Uterus (tissue), 4 donors: ENCODE results near the gene TM9SF1. TPM values are rescaled to one million over a fixed set of nuclear protein-coding genes. Genes with fewer than 3 reads are reported as not detected.

Experiments used
- DNase-seq, 2 donors: peaks; one replicate each; pipeline ENCODE4 v3.0.0-alpha.2; 2019 to 2020
- H3K27ac ChIP-seq, 2 donors: fragments of 200-600 bp; sonication (generic); 1 replicate in 1 of 2; 2 replicates in 1 of 2; pipeline ENCODE4 v1.5.1; 2016 to 2018
- H3K27me3 ChIP-seq, 2 donors: fragments of 200-600 bp; sonication (generic); one replicate each; pipeline ENCODE4 v1.5.1; 2018 to 2019; ENCODE audit warnings: control low read depth in 1 of 2
- H3K36me3 ChIP-seq, 2 donors: fragments of 200-600 bp; sonication (generic); one replicate each; pipeline ENCODE4 v1.5.1; 2019; ENCODE audit warnings: control low read depth in 1 of 2
- H3K4me1 ChIP-seq, 2 donors: fragments of 200-600 bp; sonication (generic); one replicate each; pipeline ENCODE4 v1.5.1; 2018 to 2019; ENCODE audit warnings: control low read depth in 1 of 2
- H3K4me3 ChIP-seq, 2 donors: fragments of 200-600 bp; sonication (generic); 1 replicate in 1 of 2; 2 replicates in 1 of 2; pipeline ENCODE4 v1.5.1; 2018 to 2019; ENCODE audit warnings: mild to moderate bottlenecking in 1 of 2
- H3K9me3 ChIP-seq, 2 donors: fragments of 200-600 bp; sonication (generic); one replicate each; pipeline ENCODE4 v1.5.1; 2019; ENCODE audit warnings: control low read depth in 1 of 2
- POLR2A ChIP-seq, 2 donors: fragments of 450-650 bp; IDR thresholded peaks; one replicate each; pipeline ENCODE4 v1.6.1; 2016; ENCODE audit warnings: antibody characterized with exemption in 2 of 2, mild to moderate bottlenecking in 1 of 2, moderate library complexity in 1 of 2
- intact Hi-C: fragments of 100-400 bp; cut with DNase I; formaldehyde crosslinking; loops from one replicate; pipeline ENCODE4 v1.15.1; 2023; ENCODE audit warnings: low total_unique reads
- total RNA-seq, 4 donors: library from RNA; depleted of rRNA in 3 of 4; stranded (reverse); fragments of >200 nt in 3 of 4; gene quantifications; one replicate each; pipeline versions ENCODE4 v1.1.0 to v1.2.4, GENCODE V29; 2014 to 2023
- TF ChIP-seq, protein P1 (sequence below), 4 experiments: fragments of 200-600 bp in 2 of 4; fragments of 450-650 bp in 2 of 4; sonication (generic) in 2 of 4; IDR thresholded peaks; one replicate each; pipeline ENCODE4 v1.5.1; 2016 to 2019; ENCODE audit warnings: antibody characterized with exemption in 4 of 4, mild to moderate bottlenecking in 2 of 4, moderate library complexity in 1 of 4
- donor health status: DM: yes; HTN: yes; CAD: no.

Gene TM9SF1
- total RNA-seq, 4 donors from 2014 or later: 31.2 to 79.8 (median 52.4) TPM

- H3K9me3 ChIP-seq: no peaks in the 10 kb centered on the region
- H3K36me3 ChIP-seq: no peaks in the 10 kb centered on the region
- peak; percentile 50 to 81 for DNase-seq
- TF ChIP-seq, protein P1, sequence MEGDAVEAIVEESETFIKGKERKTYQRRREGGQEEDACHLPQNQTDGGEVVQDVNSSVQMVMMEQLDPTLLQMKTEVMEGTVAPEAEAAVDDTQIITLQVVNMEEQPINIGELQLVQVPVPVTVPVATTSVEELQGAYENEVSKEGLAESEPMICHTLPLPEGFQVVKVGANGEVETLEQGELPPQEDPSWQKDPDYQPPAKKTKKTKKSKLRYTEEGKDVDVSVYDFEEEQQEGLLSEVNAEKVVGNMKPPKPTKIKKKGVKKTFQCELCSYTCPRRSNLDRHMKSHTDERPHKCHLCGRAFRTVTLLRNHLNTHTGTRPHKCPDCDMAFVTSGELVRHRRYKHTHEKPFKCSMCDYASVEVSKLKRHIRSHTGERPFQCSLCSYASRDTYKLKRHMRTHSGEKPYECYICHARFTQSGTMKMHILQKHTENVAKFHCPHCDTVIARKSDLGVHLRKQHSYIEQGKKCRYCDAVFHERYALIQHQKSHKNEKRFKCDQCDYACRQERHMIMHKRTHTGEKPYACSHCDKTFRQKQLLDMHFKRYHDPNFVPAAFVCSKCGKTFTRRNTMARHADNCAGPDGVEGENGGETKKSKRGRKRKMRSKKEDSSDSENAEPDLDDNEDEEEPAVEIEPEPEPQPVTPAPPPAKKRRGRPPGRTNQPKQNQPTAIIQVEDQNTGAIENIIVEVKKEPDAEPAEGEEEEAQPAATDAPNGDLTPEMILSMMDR (IDR thresholded peaks at IDR 0.05): no peak
- H3K27me3 ChIP-seq: no peaks in the 10 kb centered on the region
- H3K27ac ChIP-seq: peak within 1 kb of the TSS in 1 of 2 donors; percentile 26
- intact Hi-C loops: no loop called here
- H3K4me3 ChIP-seq: peak within 1 kb of the TSS; percentile 25 to 27
- no peaks in the 10 kb centered on the region for H3K4me1 ChIP-seq
These were observed 23.6 kb downstream of the TM9SF1 start, which contains the start of gene REC8 for GRCh38 chr14:24171422-24172260. TSS of gene REC8 (plus strand) at chr14:24172080. CDS start at chr14:24172553, 473 bp downstream.

DNA sequence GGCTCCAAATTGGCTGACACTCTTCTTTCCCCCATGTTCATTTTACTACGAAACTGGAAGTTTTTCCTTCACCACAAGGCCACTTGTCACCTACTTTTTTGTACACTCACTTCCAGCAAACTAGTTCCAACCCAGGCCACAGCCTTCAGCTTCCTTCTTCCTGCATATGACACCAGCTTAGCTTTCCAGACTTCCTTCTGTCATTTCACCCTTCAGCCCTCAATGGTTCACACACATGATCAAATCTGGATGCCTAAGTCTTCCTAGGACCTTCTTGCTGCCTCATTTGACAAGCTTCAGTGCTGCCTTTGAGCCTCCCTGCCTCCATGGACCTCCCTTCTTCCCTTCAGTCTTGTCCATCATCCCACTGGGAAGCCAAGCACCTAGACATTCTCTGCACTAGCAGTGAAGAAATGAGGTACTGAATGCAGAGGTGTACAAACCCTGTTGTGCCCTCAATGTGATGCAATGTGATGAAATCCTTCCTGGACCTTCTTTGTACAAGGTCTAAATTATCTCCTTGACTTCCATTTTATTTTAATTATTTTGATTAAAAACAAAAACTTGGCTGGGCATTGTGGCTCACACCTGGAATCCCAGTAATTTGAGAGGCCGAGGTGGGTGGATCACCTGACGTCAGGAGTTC lies 27.6 kb downstream of the TM9SF1 start:
- Histone ChIP-seq H3K9me3 (no peaks in the 10 kb centered on the region), H3K27ac (no peak overlapping the region), H3K4me3 (no peak overlapping the region), H3K27me3 (no peaks in the 10 kb centered on the region), H3K4me1 (peaks cover 0 to 7% of the 10 kb centered on the region in 2 donors), H3K36me3 (no peaks in the 10 kb centered on the region)
- DNase-seq: no peak
- TF ChIP-seq, protein P1 (IDR thresholded peaks at IDR 0.05): no peak
- TF ChIP-seq POLR2A (IDR thresholded peaks at IDR 0.05): no peak
- intact Hi-C loops: no loop called here

DNA sequence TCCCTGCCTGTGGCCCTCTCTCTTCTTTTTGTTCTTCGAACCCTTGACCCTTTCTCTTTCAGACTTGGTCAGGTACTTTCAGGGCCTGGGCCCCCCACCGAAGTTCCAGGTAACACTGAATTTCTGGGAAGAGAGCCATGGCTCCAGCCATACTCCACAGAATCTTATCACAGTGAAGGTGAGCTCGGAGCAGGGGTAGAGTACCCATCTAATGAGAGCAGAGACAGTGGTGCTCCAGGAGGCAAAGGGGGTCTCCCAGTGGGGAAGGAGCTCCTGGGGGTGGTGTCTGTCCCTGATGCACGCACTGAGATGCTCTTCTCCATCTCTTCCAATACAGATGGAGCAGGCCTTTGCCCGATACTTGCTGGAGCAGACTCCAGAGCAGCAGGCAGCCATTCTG lies 29.5 kb downstream of the TM9SF1 start:
- no peak overlapping the region for H3K27ac ChIP-seq
- peaks cover 7% of the 10 kb centered on the region in 2 donors for H3K4me1 ChIP-seq
- DNase-seq: no peak
- intact Hi-C loops: no loop called here
- H3K27me3 ChIP-seq: no peaks in the 10 kb centered on the region
- TF ChIP-seq POLR2A (IDR thresholded peaks at IDR 0.05): no peak
- TF ChIP-seq, protein P1 (IDR thresholded peaks at IDR 0.05): no peak
- no peaks in the 10 kb centered on the region for H3K36me3 ChIP-seq
- no peak overlapping the region for H3K4me3 ChIP-seq
- no peaks in the 10 kb centered on the region for H3K9me3 ChIP-seq

GRCh38 chr14:24164518-24164991 lies 30.7 kb downstream of the TM9SF1 start:
- no peak overlapping the region for H3K4me3 ChIP-seq
- H3K9me3 ChIP-seq: no peaks in the 10 kb centered on the region
- TF ChIP-seq, protein P1 (IDR thresholded peaks at IDR 0.05): no peak
- no peak for TF ChIP-seq POLR2A (IDR thresholded peaks at IDR 0.05)
- no peak for DNase-seq
- intact Hi-C loops: no loop called here
- no peak overlapping the region for H3K27ac ChIP-seq
- no peaks in the 10 kb centered on the region for H3K36me3 ChIP-seq
- peaks cover 7% of the 10 kb centered on the region in 2 donors for H3K4me1 ChIP-seq
- no peaks in the 10 kb centered on the region for H3K27me3 ChIP-seq

GRCh38 chr14:24162093-24162492 lies 33.1 kb downstream of the TM9SF1 start:
- no peaks in the 10 kb centered on the region for H3K36me3 ChIP-seq
- H3K4me1 ChIP-seq: peaks cover 7% of the 10 kb centered on the region in 2 donors
- peak overlapping the region; percentile 62 to 66 for H3K4me3 ChIP-seq
- H3K27me3 ChIP-seq: no peaks in the 10 kb centered on the region
- DNase-seq: no peak
- H3K9me3 ChIP-seq: no peaks in the 10 kb centered on the region
- no peak for TF ChIP-seq POLR2A (IDR thresholded peaks at IDR 0.05)
- TF ChIP-seq, protein P1 (IDR thresholded peaks at IDR 0.05): no peak
- H3K27ac ChIP-seq: peak overlapping the region; percentile 88 to 98
- intact Hi-C loops: no loop called here
